Liver (tissue), 9 donors: ENCODE results near the gene TAS2R13. TPM values are rescaled to one million over a fixed set of nuclear protein-coding genes. Genes with fewer than 3 reads are reported as not detected.

Experiments
- DNase-seq: peaks from one replicate; pipeline ENCODE4 v3.0.0-alpha.2; 2017; ENCODE audit warnings: low spot score
- H3K27ac ChIP-seq, 2 donors: one replicate each; pipeline ENCODE4 v1.7.0; 2013; ENCODE audit warnings: inconsistent platforms in 2 of 2, low read length in 2 of 2, control low read depth in 1 of 2, low read depth in 1 of 2, mild to moderate bottlenecking in 1 of 2
- H3K27me3 ChIP-seq, 4 donors: one replicate each; pipeline versions ENCODE4 v1.6.1 to v1.7.0; 2013; ENCODE audit warnings: low read length in 3 of 4, inconsistent platforms in 1 of 4, mild to moderate bottlenecking in 1 of 4, moderate library complexity in 1 of 4; ENCODE audit not compliant: control insufficient read depth in 4 of 4, insufficient read depth in 4 of 4
- H3K36me3 ChIP-seq, 4 donors: one replicate each; pipeline versions ENCODE4 v1.6.1 to v1.7.0; 2013; ENCODE audit warnings: low read length in 3 of 4, mild to moderate bottlenecking in 3 of 4, low read depth in 1 of 4, moderate library complexity in 1 of 4; ENCODE audit not compliant: control insufficient read depth in 4 of 4, insufficient read depth in 3 of 4
- H3K4me1 ChIP-seq, 4 donors: one replicate each; pipeline versions ENCODE4 v1.6.1 to v1.7.0; 2013; ENCODE audit warnings: low read length in 3 of 4, mild to moderate bottlenecking in 3 of 4, moderate library complexity in 1 of 4; ENCODE audit not compliant: control insufficient read depth in 4 of 4, insufficient read depth in 4 of 4
- H3K4me3 ChIP-seq, 3 donors: one replicate each; pipeline versions ENCODE4 v1.6.1 to v1.7.0; 2013; ENCODE audit warnings: low read length in 3 of 3, control low read depth in 1 of 3, low read depth in 1 of 3, mild to moderate bottlenecking in 1 of 3
- H3K9ac ChIP-seq, 2 donors: one replicate each; pipeline ENCODE4 v1.7.0; 2013; ENCODE audit warnings: low read length in 2 of 2, mild to moderate bottlenecking in 2 of 2, moderate library complexity in 2 of 2, control low read depth in 1 of 2, low read depth in 1 of 2
- H3K9me3 ChIP-seq, 4 donors: one replicate each; pipeline versions ENCODE4 v1.6.1 to v1.7.0; 2013; ENCODE audit warnings: low read length in 3 of 4; ENCODE audit not compliant: control insufficient read depth in 4 of 4
- EGR1 ChIP-seq, 2 donors: IDR thresholded peaks; 2 replicates each; pipeline ENCODE4 v1.6.1; 2016 to 2018; ENCODE audit warnings: antibody characterized with exemption in 2 of 2, low read depth in 2 of 2
- FOXA1 ChIP-seq: IDR thresholded peaks from 2 replicates; pipeline ENCODE4 v1.6.1; 2016; ENCODE audit warnings: antibody characterized with exemption
- FOXA2 ChIP-seq: IDR thresholded peaks from 2 replicates; pipeline ENCODE4 v1.6.1; 2016; ENCODE audit warnings: antibody characterized with exemption
- GABPA ChIP-seq, 2 donors: IDR thresholded peaks in 1 of 2; conservative IDR thresholded peaks in 1 of 2; 2 replicates each; pipeline ENCODE4 v1.6.1; 2016; ENCODE audit warnings: antibody characterized with exemption in 2 of 2, mild to moderate bottlenecking in 1 of 2, moderate library complexity in 1 of 2
- HNF4A ChIP-seq, 2 donors: conservative IDR thresholded peaks; 2 replicates each; pipeline ENCODE4 v1.6.1; 2016; ENCODE audit warnings: antibody characterized with exemption in 2 of 2, mild to moderate bottlenecking in 2 of 2
- HNF4G ChIP-seq: IDR thresholded peaks from 2 replicates; pipeline ENCODE4 v1.6.1; 2016; ENCODE audit warnings: antibody characterized with exemption
- JUND ChIP-seq, 2 donors: IDR thresholded peaks; 2 replicates each; pipeline ENCODE4 v1.6.1; 2016; ENCODE audit warnings: antibody characterized with exemption in 2 of 2
- NR2F2 ChIP-seq: IDR thresholded peaks from 2 replicates; pipeline ENCODE4 v1.6.1; 2016; ENCODE audit warnings: antibody characterized with exemption
- RAD21 ChIP-seq, 2 donors: IDR thresholded peaks; 2 replicates each; pipeline ENCODE4 v1.6.1; 2016; ENCODE audit warnings: antibody characterized with exemption in 2 of 2, mild to moderate bottlenecking in 2 of 2
- RXRA ChIP-seq, 2 donors: IDR thresholded peaks; 2 replicates each; pipeline ENCODE4 v1.6.1; 2017 to 2018; ENCODE audit warnings: antibody characterized with exemption in 2 of 2, mild to moderate bottlenecking in 1 of 2
- SP1 ChIP-seq: IDR thresholded peaks from 2 replicates; pipeline ENCODE4 v1.6.1; 2018; ENCODE audit warnings: antibody characterized with exemption, mild to moderate bottlenecking
- TAF1 ChIP-seq: conservative IDR thresholded peaks from 2 replicates; pipeline ENCODE4 v1.6.1; 2016; ENCODE audit warnings: antibody characterized with exemption, mild to moderate bottlenecking
- YY1 ChIP-seq: IDR thresholded peaks from 2 replicates; pipeline ENCODE4 v1.6.1; 2016; ENCODE audit warnings: antibody characterized with exemption, mild to moderate bottlenecking
- WGBS: extraction: QIAGEN DNeasy Blood & Tissue Kit; methylation state at CpG from one replicate; pipeline ENCODE4 v1.1.7; 2013; 5-methylcytosine and 5-hydroxymethylcytosine counted together
- polyA plus RNA-seq, 2 donors: library from polyadenylated mRNA; stranded (reverse) in 1 of 2; unstranded in 1 of 2; fragments of 200-250 nt in 1 of 2; fragments of >200 nt in 1 of 2; fragmentation: Nextera tagmentation in 1 of 2; extraction: Ambion mirVana in 1 of 2; gene quantifications; one replicate each; pipeline versions ENCODE4 v1.2.1 to v1.2.3, GENCODE V29; 2013 to 2015
- total RNA-seq, 2 donors: library from RNA; depleted of rRNA; stranded (reverse); fragments of >200 nt; gene quantifications; one replicate each; pipeline ENCODE4 v1.2.3, GENCODE V29; 2014
- TF ChIP-seq, protein P1 (sequence below): IDR thresholded peaks from 2 replicates; pipeline ENCODE4 v1.6.1; 2016; ENCODE audit warnings: antibody characterized with exemption
- TF ChIP-seq, protein P2 (sequence below): fragments of 150-350 bp; IDR thresholded peaks from 2 replicates; pipeline ENCODE4 v1.5.1; 2017; ENCODE audit warnings: improper control_type of control experiment, low read depth, low read length; ENCODE audit not compliant: missing input control
- TF ChIP-seq, protein P3 (sequence below): IDR thresholded peaks from 2 replicates; pipeline ENCODE4 v1.6.1; 2016; ENCODE audit warnings: antibody characterized with exemption, mild to moderate bottlenecking
- TF ChIP-seq, protein P4 (sequence below): IDR thresholded peaks from 2 replicates; pipeline ENCODE4 v1.6.1; 2016; ENCODE audit warnings: antibody characterized with exemption
- TF ChIP-seq, protein P5 (sequence below): IDR thresholded peaks from 2 replicates; pipeline ENCODE4 v1.6.1; 2016; ENCODE audit warnings: antibody characterized with exemption
- donor health status: healthy.
- donor health status: healthy.
- donor health status: healthy.
- donor health status: healthy.
- donor health status: healthy.

TAS2R13 gene
- total and polyA plus RNA-seq, 4 donors = 0.10 to 6.2 (median 0.51) TPM; not detected in 1

DNA sequence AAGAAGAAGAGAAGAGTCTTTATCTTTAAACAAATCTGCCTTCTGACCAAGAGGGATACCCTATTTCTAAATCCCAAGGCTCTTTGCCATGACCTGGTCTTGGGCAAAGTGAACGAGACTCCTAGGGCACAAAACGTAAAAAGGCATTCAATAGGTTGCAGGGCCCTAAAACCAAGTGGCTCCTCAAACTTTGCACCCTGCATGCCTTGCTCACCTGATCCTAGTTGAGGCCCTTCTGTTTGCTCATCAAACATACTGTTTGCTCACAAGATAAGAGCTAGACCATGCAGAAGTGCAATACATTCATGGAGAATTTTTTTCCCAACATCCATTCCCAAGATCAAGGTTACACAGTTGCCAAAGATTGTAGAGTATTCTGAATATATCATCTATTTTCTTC lies 17.4 kb downstream of the TAS2R13 start:
- Histone ChIP-seq H3K27me3 (no peaks in the 10 kb centered on the region), H3K4me1 (peaks cover 2 to 20% (median 12%) of the 10 kb centered on the region in 4 donors), H3K36me3 (no peaks in the 10 kb centered on the region), H3K4me3 (no peak overlapping the region), H3K9ac (no peak overlapping the region), H3K9me3 (no peaks in the 10 kb centered on the region), H3K27ac (no peak overlapping the region)
- DNase-seq = no peak
- 34% methylated on average over 2 of the region's 2 CpGs for WGBS
- TF ChIP-seq, protein P1, sequence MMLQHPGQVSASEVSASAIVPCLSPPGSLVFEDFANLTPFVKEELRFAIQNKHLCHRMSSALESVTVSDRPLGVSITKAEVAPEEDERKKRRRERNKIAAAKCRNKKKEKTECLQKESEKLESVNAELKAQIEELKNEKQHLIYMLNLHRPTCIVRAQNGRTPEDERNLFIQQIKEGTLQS = peak; percentile 83
- TF ChIP-seq EGR1 (IDR thresholded peaks at IDR 0.05; ENCODE audit: low read depth in 2 of 2) (no peak), HNF4G (peak; percentile 91), NR2F2 (peak; percentile 28), SP1 (peak; percentile 79), JUND (IDR thresholded peaks at IDR 0.05) (peak; percentile 77 to 92), RXRA (IDR thresholded peaks at IDR 0.05) (peak; percentile 73 to 86), FOXA1 (peak; percentile 62), RAD21 (IDR thresholded peaks at IDR 0.05) (peak; percentile 51), FOXA2 (peak; percentile 74), GABPA (IDR thresholded peaks at IDR 0.05 in 1 of 2, conservative IDR thresholded peaks at IDR 0.05 in 1 of 2) (peak in 1 of 2 donors; percentile 48), TAF1 (no peak), YY1 (peak; percentile 78), HNF4A (conservative IDR thresholded peaks at IDR 0.05) (peak; percentile 96 to 97)
- TF ChIP-seq, protein P2, sequence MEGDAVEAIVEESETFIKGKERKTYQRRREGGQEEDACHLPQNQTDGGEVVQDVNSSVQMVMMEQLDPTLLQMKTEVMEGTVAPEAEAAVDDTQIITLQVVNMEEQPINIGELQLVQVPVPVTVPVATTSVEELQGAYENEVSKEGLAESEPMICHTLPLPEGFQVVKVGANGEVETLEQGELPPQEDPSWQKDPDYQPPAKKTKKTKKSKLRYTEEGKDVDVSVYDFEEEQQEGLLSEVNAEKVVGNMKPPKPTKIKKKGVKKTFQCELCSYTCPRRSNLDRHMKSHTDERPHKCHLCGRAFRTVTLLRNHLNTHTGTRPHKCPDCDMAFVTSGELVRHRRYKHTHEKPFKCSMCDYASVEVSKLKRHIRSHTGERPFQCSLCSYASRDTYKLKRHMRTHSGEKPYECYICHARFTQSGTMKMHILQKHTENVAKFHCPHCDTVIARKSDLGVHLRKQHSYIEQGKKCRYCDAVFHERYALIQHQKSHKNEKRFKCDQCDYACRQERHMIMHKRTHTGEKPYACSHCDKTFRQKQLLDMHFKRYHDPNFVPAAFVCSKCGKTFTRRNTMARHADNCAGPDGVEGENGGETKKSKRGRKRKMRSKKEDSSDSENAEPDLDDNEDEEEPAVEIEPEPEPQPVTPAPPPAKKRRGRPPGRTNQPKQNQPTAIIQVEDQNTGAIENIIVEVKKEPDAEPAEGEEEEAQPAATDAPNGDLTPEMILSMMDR = no peak
- TF ChIP-seq, protein P3, sequence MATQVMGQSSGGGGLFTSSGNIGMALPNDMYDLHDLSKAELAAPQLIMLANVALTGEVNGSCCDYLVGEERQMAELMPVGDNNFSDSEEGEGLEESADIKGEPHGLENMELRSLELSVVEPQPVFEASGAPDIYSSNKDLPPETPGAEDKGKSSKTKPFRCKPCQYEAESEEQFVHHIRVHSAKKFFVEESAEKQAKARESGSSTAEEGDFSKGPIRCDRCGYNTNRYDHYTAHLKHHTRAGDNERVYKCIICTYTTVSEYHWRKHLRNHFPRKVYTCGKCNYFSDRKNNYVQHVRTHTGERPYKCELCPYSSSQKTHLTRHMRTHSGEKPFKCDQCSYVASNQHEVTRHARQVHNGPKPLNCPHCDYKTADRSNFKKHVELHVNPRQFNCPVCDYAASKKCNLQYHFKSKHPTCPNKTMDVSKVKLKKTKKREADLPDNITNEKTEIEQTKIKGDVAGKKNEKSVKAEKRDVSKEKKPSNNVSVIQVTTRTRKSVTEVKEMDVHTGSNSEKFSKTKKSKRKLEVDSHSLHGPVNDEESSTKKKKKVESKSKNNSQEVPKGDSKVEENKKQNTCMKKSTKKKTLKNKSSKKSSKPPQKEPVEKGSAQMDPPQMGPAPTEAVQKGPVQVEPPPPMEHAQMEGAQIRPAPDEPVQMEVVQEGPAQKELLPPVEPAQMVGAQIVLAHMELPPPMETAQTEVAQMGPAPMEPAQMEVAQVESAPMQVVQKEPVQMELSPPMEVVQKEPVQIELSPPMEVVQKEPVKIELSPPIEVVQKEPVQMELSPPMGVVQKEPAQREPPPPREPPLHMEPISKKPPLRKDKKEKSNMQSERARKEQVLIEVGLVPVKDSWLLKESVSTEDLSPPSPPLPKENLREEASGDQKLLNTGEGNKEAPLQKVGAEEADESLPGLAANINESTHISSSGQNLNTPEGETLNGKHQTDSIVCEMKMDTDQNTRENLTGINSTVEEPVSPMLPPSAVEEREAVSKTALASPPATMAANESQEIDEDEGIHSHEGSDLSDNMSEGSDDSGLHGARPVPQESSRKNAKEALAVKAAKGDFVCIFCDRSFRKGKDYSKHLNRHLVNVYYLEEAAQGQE = peak; percentile 27
- TF ChIP-seq, protein P4, sequence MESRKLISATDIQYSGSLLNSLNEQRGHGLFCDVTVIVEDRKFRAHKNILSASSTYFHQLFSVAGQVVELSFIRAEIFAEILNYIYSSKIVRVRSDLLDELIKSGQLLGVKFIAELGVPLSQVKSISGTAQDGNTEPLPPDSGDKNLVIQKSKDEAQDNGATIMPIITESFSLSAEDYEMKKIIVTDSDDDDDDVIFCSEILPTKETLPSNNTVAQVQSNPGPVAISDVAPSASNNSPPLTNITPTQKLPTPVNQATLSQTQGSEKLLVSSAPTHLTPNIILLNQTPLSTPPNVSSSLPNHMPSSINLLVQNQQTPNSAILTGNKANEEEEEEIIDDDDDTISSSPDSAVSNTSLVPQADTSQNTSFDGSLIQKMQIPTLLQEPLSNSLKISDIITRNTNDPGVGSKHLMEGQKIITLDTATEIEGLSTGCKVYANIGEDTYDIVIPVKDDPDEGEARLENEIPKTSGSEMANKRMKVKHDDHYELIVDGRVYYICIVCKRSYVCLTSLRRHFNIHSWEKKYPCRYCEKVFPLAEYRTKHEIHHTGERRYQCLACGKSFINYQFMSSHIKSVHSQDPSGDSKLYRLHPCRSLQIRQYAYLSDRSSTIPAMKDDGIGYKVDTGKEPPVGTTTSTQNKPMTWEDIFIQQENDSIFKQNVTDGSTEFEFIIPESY = peak; percentile 69
- TF ChIP-seq, protein P5, sequence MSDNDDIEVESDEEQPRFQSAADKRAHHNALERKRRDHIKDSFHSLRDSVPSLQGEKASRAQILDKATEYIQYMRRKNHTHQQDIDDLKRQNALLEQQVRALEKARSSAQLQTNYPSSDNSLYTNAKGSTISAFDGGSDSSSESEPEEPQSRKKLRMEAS = peak; percentile 53
